OCI-LY7 (cell line): ENCODE data around the gene DCDC2C. TPM values are rescaled to one million over a fixed set of nuclear protein-coding genes. Genes with fewer than 3 reads are reported as not detected.
A peak's percentile ranks its signal among the peaks of the same experiment; 100 is the strongest.

Experiments
- BruUV-seq: library from RNA; stranded (reverse); fragments of 400-500 nt; replicated peaks from 2 replicates; lab custom pipeline; 2021; lab: Mats Ljungman, UMichigan
- CTCF ChIA-PET: fragments of 300-600 bp; sonication (Branson Sonifier 250); formaldehyde crosslinking; loops from one replicate; lab custom pipeline; 2022; ENCODE audit warnings: antibody characterized with exemption; ENCODE audit not compliant: unreplicated experiment; lab: Charles Lee
- POLR2A ChIA-PET: fragments of 300-600 bp; sonication (Branson Sonifier 250); formaldehyde crosslinking; loops from one replicate; lab custom pipeline; 2022; ENCODE audit warnings: antibody characterized with exemption; lab: Charles Lee
- DNase-seq: peaks from one replicate; pipeline ENCODE4 v3.0.0-alpha.2; 2015; ENCODE audit warnings: low spot score
- H2AFZ ChIP-seq: fragments of 200-600 bp; sonication (generic), shearing (Covaris generic); 2 replicates; pipeline ENCODE4 v1.6.1; 2014; ENCODE audit warnings: mild to moderate bottlenecking, antibody characterized with exemption, low read length, moderate library complexity
- H3K27ac ChIP-seq: fragments of 200-600 bp; sonication (generic); 2 replicates; pipeline ENCODE4 v1.5.1; 2014; ENCODE audit warnings: mixed run types, low read depth, mild to moderate bottlenecking, moderate library complexity, low read length, inconsistent platforms; ENCODE audit not compliant: poor library complexity, severe bottlenecking
- H3K36me3 ChIP-seq: fragments of 200-600 bp; sonication (generic); 2 replicates; pipeline ENCODE4 v1.6.1; 2014; ENCODE audit warnings: mild to moderate bottlenecking, antibody characterized with exemption, low read length, moderate library complexity, mixed read lengths; ENCODE audit not compliant: insufficient read depth
- H3K4me1 ChIP-seq: fragments of 200-600 bp; sonication (generic); 2 replicates; pipeline ENCODE4 v1.5.1; 2014; ENCODE audit warnings: mild to moderate bottlenecking, low read length; ENCODE audit not compliant: insufficient read depth, poor library complexity, severe bottlenecking
- H3K4me2 ChIP-seq: fragments of 200-600 bp; sonication (generic); 2 replicates; pipeline ENCODE4 v1.6.1; 2014; ENCODE audit warnings: mild to moderate bottlenecking, low read length
- H3K4me3 ChIP-seq: fragments of 200-600 bp; sonication (generic); 2 replicates; pipeline ENCODE4 v1.5.1; 2014; ENCODE audit warnings: mild to moderate bottlenecking, low read depth, low read length; ENCODE audit not compliant: poor library complexity, severe bottlenecking
- H3K79me2 ChIP-seq: fragments of 200-600 bp; sonication (generic); 2 replicates; pipeline ENCODE4 v1.6.1; 2016; ENCODE audit warnings: low read depth, mild to moderate bottlenecking, low read length, moderate library complexity, mixed read lengths; ENCODE audit not compliant: insufficient read depth
- H3K9me2 ChIP-seq: fragments of 200-600 bp; sonication (generic); 2 replicates; pipeline ENCODE4 v1.6.1; 2016; ENCODE audit warnings: mild to moderate bottlenecking, low read length, mixed read lengths; ENCODE audit not compliant: insufficient read depth
- H3K9me3 ChIP-seq: fragments of 200-600 bp; sonication (generic); 2 replicates; pipeline ENCODE4 v1.6.1; 2014; ENCODE audit warnings: mild to moderate bottlenecking, mixed run types, low read length, mixed read lengths
- H4K20me1 ChIP-seq: fragments of 200-600 bp; sonication (generic); 2 replicates; pipeline ENCODE4 v1.6.1; 2014; ENCODE audit warnings: mild to moderate bottlenecking, antibody characterized with exemption, low read length, moderate library complexity, mixed read lengths; ENCODE audit not compliant: insufficient read depth
- CTCF ChIP-seq: fragments of 200-600 bp; sonication (generic); conservative IDR thresholded peaks from 2 replicates; pipeline ENCODE4 v1.5.1; 2014; ENCODE audit warnings: mild to moderate bottlenecking, antibody characterized with exemption, low read length, moderate library complexity, mixed read lengths
- EZH2phosphoT487 ChIP-seq: fragments of 200-600 bp; sonication (generic); IDR thresholded peaks from 2 replicates; pipeline ENCODE4 v1.6.1; 2018; ENCODE audit warnings: low read depth, borderline replicate concordance, mild to moderate bottlenecking, mixed run types, antibody characterized with exemption, low read length, moderate library complexity, mixed read lengths
- intact Hi-C: fragments of 100-400 bp; cut with micrococcal nuclease; formaldehyde crosslinking; loops from one replicate; pipeline ENCODE4 v1.10.0; 2022; ENCODE audit not compliant: unreplicated experiment
- total RNA-seq, 2 experiments: library from RNA; depleted of rRNA in 1 of 2; stranded (reverse); fragments of >200 nt in 1 of 2; shearing (Covaris generic) in 1 of 2; gene quantifications; 2 replicates each; pipeline ENCODE4 v1.2.3, GENCODE V29; 2014 to 2022

The DCDC2C gene
- total RNA-seq, 2 experiments from 2014 or later, result not detected

- no peaks in the 10 kb centered on the region for H3K79me2 ChIP-seq
- ChIA-PET CTCF (interaction anchor here (0.6 kb wide), 1 partner anchor 143 kb away, joined by 3 read pairs; no protein-coding TSS in a partner anchor), POLR2A (interaction anchor here (0.9 kb wide), 2 partner anchors 13 to 99 kb away, joined by 3 read pairs; partner anchors contain the start of gene RNASEH1)
- no peak for DNase-seq
- H3K4me3 ChIP-seq, result no peak overlapping the region
- H3K9me2 ChIP-seq, result no peaks in the 10 kb centered on the region
- TF ChIP-seq EZH2phosphoT487 (no peak), CTCF (no peak)
- peak overlapping the region; percentile 14; the same call in 1 of the 2 replicates for H2AFZ ChIP-seq
- no peaks in the 10 kb centered on the region for H3K9me3 ChIP-seq
- H4K20me1 ChIP-seq, result no peaks in the 10 kb centered on the region
- peaks cover 27% of the 10 kb centered on the region for H3K4me1 ChIP-seq
- no peaks in the 10 kb centered on the region for H3K36me3 ChIP-seq
- no TSS peak for BruUV-seq
- no peak overlapping the region for H3K27ac ChIP-seq
- H3K4me2 ChIP-seq, result peak overlapping the region; percentile 10; the same call in 1 of the 2 replicates
- intact Hi-C loops, result no loop called here
Measured at GRCh38 chr2:3656762-3657721, 46.3 kb upstream of the DCDC2C start.

- peak within 1 kb of the TSS; percentile 10; the same call in 1 of the 2 replicates for H3K4me2 ChIP-seq
- POLR2A ChIA-PET, result no interaction called here
- no TSS peak for BruUV-seq
- H2AFZ ChIP-seq, result peak within 1 kb of the TSS; percentile 14; the same call in 1 of the 2 replicates
- H3K36me3 ChIP-seq, result no peaks in the 10 kb centered on the region
- H3K27ac ChIP-seq, result no peak within 1 kb of the TSS
- intact Hi-C loops, result no loop called here
- no peaks in the 10 kb centered on the region for H3K79me2 ChIP-seq
- no peaks in the 10 kb centered on the region for H3K9me3 ChIP-seq
- DNase-seq, result no peak
- peaks cover 27% of the 10 kb centered on the region for H3K4me1 ChIP-seq
- H3K4me3 ChIP-seq, result no peak within 1 kb of the TSS
- H4K20me1 ChIP-seq, result no peaks in the 10 kb centered on the region
- no peaks in the 10 kb centered on the region for H3K9me2 ChIP-seq
- TF ChIP-seq EZH2phosphoT487, result no peak
- TF ChIP-seq CTCF, result no peak
- CTCF ChIA-PET, result no interaction called here
Measured at GRCh38 chr2:3657881-3658280, 45.5 kb upstream of the DCDC2C start, which contains the start of gene ALLC. ALLC (plus strand) TSS chr2:3658200; CDS start chr2:3671158, 12,958 bp downstream.
